ENCODE results near the gene SOWAHB.

The SOWAHB gene

GRCh38 chr4:76857074-76857409, 40.9 kb downstream of the SOWAHB start:
- FAIRE-seq (no peak), DNase-seq (ENCODE audit: extremely low spot score, insufficient read length, low read depth) (no peak)

- no peak for DNase-seq (ENCODE audit: extremely low spot score, insufficient read length, low read depth)
Observed at GRCh38 chr4:76856243-76857073, 41.5 kb downstream of the SOWAHB start.

GRCh38 chr4:76854858-76855257, 43.1 kb downstream of the SOWAHB start:
- FAIRE-seq, result no peak
- no peak for DNase-seq (ENCODE audit: extremely low spot score, insufficient read length, low read depth)

More at GRCh38 chr4:76856243-76857073, 41.5 kb downstream of the SOWAHB start:
- no peak for FAIRE-seq

- no peak for DNase-seq (ENCODE audit: extremely low spot score, insufficient read length, low read depth)
- no peak for FAIRE-seq
Observed at GRCh38 chr4:76851375-76851774, 46.6 kb downstream of the SOWAHB start.

- no peak for DNase-seq (ENCODE audit: extremely low spot score, insufficient read length, low read depth)
- no peak for FAIRE-seq
Observed at GRCh38 chr4:76850010-76850441, 47.9 kb downstream of the SOWAHB start.

Data from GM18507 (cell line).